Measurements from ENCODE around the gene DLEU7. TPM values are rescaled to one million over a fixed set of nuclear protein-coding genes. Genes with fewer than 3 reads are reported as not detected.

Gene DLEU7
- polyA plus RNA-seq, 1 donor (not counting 4 experiments of a cell fraction or from before 2014, with no cell fraction given) = not detected

DNA sequence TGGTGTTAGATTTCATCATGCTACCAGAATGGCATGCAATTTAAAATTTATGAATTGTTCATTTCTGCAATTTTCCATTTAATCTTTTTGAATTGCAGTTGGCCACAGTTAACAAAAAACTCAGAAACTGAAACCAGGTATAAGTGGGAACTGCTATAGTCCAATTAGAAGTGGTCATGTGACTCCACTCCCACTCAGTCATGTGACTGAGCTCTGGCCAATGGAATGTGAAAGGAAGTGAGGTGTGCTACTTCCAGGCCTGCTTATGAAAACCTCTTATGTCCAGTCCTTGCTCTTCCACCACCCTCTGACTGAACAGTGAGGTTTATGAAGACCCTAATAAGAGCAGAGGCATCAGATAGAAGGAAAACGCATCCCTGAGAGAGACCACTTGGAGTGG lies 47.0 kb downstream of the DLEU7 start:
- no peaks in the 10 kb centered on the region for H3K36me3 ChIP-seq (ENCODE audit: control insufficient read depth in 2 of 2, extremely low read depth in 1 of 2, insufficient read depth in 2 of 2, low read length in 2 of 2)
- H3K9me3 ChIP-seq (ENCODE audit: control insufficient read depth, low read depth, low read length) = no peaks in the 10 kb centered on the region
- no peak overlapping the region for H3K4me2 ChIP-seq (ENCODE audit: control insufficient read depth, extremely low read depth, insufficient read depth, low read depth, low read length)
- no peak overlapping the region for H3K27ac ChIP-seq (ENCODE audit: control insufficient read depth, insufficient read depth, low read length)
- dilution Hi-C loops (cut with MboI; ENCODE audit: extremely low pct_ligation_motif_present, low sequenced_read_pairs) = no loop called here
- no peaks in the 10 kb centered on the region for H3K9me1 ChIP-seq (ENCODE audit: control insufficient read depth, extremely low read depth, insufficient read depth, low read length)
- peaks cover 6% of the 10 kb centered on the region for H3K4me1 ChIP-seq (ENCODE audit: control insufficient read depth, extremely low read depth, insufficient read depth, low read length)
- no peak overlapping the region for H3K4me3 ChIP-seq (ENCODE audit: control insufficient read depth in 2 of 3, extremely low read depth in 1 of 3, insufficient read depth in 2 of 3, low read depth in 1 of 3, low read length in 3 of 3)
- no peaks in the 10 kb centered on the region for H3K27me3 ChIP-seq (ENCODE audit: control insufficient read depth, extremely low read depth, insufficient read depth, low read length)
- H3K9ac ChIP-seq (ENCODE audit: control insufficient read depth, extremely low read depth, insufficient read depth, low read length) = no peak overlapping the region
- no peak for FAIRE-seq
- no peak for TF ChIP-seq EZH2 (IDR thresholded peaks at IDR 0.05; ENCODE audit: low read length)
- TF ChIP-seq, protein P1, sequence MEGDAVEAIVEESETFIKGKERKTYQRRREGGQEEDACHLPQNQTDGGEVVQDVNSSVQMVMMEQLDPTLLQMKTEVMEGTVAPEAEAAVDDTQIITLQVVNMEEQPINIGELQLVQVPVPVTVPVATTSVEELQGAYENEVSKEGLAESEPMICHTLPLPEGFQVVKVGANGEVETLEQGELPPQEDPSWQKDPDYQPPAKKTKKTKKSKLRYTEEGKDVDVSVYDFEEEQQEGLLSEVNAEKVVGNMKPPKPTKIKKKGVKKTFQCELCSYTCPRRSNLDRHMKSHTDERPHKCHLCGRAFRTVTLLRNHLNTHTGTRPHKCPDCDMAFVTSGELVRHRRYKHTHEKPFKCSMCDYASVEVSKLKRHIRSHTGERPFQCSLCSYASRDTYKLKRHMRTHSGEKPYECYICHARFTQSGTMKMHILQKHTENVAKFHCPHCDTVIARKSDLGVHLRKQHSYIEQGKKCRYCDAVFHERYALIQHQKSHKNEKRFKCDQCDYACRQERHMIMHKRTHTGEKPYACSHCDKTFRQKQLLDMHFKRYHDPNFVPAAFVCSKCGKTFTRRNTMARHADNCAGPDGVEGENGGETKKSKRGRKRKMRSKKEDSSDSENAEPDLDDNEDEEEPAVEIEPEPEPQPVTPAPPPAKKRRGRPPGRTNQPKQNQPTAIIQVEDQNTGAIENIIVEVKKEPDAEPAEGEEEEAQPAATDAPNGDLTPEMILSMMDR (optimal IDR thresholded peaks at IDR 0.05 in 1 of 3, IDR thresholded peaks at IDR 0.05 in 1 of 3, conservative IDR thresholded peaks at IDR 0.05 in 1 of 3; ENCODE audit: extremely low read depth in 1 of 3, insufficient read depth in 2 of 3, low read length in 3 of 3) = no peak
- no peaks in the 10 kb centered on the region for H3K79me2 ChIP-seq (ENCODE audit: control insufficient read depth, insufficient read depth, low read length)
- no peak overlapping the region for H2AFZ ChIP-seq (ENCODE audit: control insufficient read depth, low read length)
- H4K20me1 ChIP-seq (ENCODE audit: control insufficient read depth, extremely low read depth, insufficient read depth, low read length) = no peaks in the 10 kb centered on the region
- DNase-seq (ENCODE audit: low read depth, low spot score) = no peak

DNA sequence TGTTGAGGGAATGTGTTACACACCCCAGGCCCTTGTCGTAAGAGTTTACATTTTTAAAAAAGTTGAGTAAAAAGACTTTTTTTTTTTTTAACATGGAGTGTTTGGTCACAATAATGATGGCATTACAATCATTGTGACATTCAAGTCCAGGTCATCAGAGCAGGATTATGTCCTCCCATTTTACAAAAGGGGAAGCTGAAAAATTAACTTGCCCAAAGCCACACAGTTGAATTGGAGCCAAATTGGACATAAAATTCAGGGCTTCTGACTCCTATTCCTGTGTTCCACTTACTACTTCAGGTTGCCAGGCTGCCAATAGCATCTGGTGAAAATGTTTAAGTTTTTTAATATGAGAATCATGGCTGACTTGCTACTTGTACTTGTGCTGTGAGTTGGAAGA lies 49.3 kb downstream of the DLEU7 start:
- dilution Hi-C loops (cut with MboI; ENCODE audit: extremely low pct_ligation_motif_present, low sequenced_read_pairs) = no loop called here
- no peak overlapping the region for H3K9ac ChIP-seq (ENCODE audit: control insufficient read depth, extremely low read depth, insufficient read depth, low read length)
- H4K20me1 ChIP-seq (ENCODE audit: control insufficient read depth, extremely low read depth, insufficient read depth, low read length) = no peaks in the 10 kb centered on the region
- no peak for FAIRE-seq
- DNase-seq (ENCODE audit: low read depth, low spot score) = no peak
- H3K4me3 ChIP-seq (ENCODE audit: control insufficient read depth in 2 of 3, extremely low read depth in 1 of 3, insufficient read depth in 2 of 3, low read depth in 1 of 3, low read length in 3 of 3) = no peak overlapping the region
- H3K9me1 ChIP-seq (ENCODE audit: control insufficient read depth, extremely low read depth, insufficient read depth, low read length) = no peaks in the 10 kb centered on the region
- TF ChIP-seq EZH2 (IDR thresholded peaks at IDR 0.05; ENCODE audit: low read length) = no peak
- TF ChIP-seq, protein P1 (optimal IDR thresholded peaks at IDR 0.05 in 1 of 3, IDR thresholded peaks at IDR 0.05 in 1 of 3, conservative IDR thresholded peaks at IDR 0.05 in 1 of 3; ENCODE audit: extremely low read depth in 1 of 3, insufficient read depth in 2 of 3, low read length in 3 of 3) = no peak
- H3K9me3 ChIP-seq (ENCODE audit: control insufficient read depth, low read depth, low read length) = no peaks in the 10 kb centered on the region
- H2AFZ ChIP-seq (ENCODE audit: control insufficient read depth, low read length) = no peak overlapping the region
- H3K4me2 ChIP-seq (ENCODE audit: control insufficient read depth, extremely low read depth, insufficient read depth, low read depth, low read length) = no peak overlapping the region
- H3K27me3 ChIP-seq (ENCODE audit: control insufficient read depth, extremely low read depth, insufficient read depth, low read length) = no peaks in the 10 kb centered on the region
- H3K36me3 ChIP-seq (ENCODE audit: control insufficient read depth in 2 of 2, extremely low read depth in 1 of 2, insufficient read depth in 2 of 2, low read length in 2 of 2) = no peaks in the 10 kb centered on the region
- no peaks in the 10 kb centered on the region for H3K79me2 ChIP-seq (ENCODE audit: control insufficient read depth, insufficient read depth, low read length)
- H3K4me1 ChIP-seq (ENCODE audit: control insufficient read depth, extremely low read depth, insufficient read depth, low read length) = peaks cover 6% of the 10 kb centered on the region
- no peak overlapping the region for H3K27ac ChIP-seq (ENCODE audit: control insufficient read depth, insufficient read depth, low read length)
